ENCODE measurements around the gene DPH6.
"Not testable (repeated sequence)": the region's sequence is repeated elsewhere in the genome, so short reads cannot be mapped to it uniquely, and the experiment has no call there.

The DPH6 gene, protein sequence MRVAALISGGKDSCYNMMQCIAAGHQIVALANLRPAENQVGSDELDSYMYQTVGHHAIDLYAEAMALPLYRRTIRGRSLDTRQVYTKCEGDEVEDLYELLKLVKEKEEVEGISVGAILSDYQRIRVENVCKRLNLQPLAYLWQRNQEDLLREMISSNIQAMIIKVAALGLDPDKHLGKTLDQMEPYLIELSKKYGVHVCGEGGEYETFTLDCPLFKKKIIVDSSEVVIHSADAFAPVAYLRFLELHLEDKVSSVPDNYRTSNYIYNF

DNA sequence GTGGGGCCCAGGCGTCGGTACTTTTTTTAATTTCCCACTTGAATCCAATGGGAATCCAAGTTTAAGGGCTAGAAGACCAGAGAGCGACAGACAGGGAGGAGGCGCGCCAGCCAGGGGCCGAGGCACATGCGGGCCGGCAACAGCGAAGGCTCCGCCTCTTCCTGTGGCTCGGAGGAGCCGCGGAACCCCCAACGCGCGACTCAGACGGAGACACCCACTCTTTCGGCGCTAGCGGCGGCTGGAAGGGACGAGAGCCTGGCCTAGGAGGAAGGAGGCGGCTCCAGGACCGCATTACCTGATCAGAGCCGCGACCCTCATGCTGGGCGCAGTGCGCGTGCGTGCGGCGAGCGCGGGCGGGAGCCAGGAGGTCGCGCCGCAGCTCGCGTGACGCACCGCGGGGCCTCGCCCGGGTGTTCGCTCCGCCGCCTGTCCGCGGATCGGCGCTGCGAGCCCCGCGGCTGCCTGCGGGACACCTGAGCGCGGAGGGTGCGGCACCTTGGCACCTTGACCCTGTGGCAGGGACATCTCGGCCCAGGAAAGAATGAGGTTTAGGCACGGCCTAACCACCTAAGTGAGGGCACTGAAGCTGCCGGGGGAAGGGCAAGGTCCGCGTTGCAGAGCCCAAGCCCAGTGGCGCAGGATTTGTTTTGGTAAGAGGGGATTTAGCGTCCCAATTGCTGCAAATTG lies at the start of gene DPH6:
TSS of gene DPH6 (minus strand) at position 342 of the 687 bp plus-strand sequence. CDS start at position 318, 24 bp downstream.
- DNase-seq (ENCODE audit: low read depth), result peak; percentile 80

DNA sequence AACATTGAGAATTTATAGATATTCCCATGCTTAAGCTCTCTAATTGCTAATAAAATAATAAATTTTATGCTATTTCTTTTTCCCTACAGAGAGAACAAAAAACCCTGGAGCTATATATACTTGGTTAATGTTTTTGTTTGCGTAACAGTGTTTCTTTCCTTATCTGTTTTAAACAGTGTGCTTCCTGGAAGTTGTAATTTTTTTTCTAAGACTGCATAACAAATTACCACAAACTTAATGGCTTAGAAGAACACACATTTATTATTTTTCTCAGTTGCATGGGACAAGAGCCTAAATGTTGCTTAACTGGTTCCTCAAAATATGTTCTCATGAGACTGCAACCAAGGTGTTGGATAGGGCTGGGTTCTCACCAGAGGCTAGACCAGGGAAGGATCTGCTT lies 49.7 kb upstream of the DPH6 start:
- DNase-seq (ENCODE audit: low read depth), result peak; percentile 70

DNA sequence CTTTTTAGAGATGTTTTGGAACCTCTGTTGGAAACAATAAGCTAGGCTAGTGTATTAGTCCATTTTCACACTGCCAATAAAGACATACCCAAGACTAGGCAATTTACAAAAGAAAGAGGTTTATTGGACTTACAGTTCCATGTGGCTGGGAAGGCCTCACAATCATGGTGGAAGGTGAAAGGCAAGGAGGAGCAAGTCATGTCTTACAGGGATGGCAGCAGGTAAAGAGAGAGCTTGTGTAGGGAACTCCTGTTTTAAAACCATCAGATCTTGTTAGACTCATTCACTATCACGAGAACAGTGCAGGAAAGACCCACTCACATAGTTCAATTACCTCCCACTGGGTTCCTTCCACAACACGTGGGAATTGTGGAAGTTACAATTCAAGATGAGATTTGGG lies 46.0 kb upstream of the DPH6 start:
- DNase-seq (ENCODE audit: low read depth), result not testable (repeated sequence)

DNA sequence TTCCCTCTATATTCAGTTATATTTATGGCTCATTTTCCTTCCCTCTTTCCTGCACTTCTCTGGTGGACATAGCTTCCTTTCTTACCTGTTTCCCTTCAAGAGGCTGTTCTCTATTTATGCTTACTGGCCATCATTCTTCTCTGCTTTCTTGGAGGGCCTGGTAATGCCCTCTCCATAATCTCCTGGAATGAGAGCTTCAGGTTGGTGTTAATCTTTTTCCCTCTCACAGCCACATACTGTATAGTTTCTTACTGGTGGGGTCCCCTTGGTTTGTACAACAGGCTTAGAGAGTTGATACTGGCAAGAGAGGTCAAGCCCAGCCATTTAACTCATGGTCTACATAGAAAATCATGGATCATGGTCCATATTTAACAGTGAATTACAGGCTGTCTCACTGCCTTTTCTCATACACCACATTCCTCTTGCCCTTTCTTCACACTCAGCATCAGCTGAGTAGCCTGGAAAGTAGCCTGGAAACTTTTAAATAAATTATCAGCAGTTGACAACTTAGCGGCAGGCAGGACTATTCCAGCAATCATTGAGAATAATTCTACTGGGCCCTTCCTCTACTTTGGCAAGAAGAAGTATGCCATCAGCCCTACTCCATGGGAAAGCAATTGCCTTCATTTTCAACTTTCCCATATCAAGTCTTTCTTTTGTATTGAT lies 38.0 kb upstream of the DPH6 start:
- peak; percentile 71 for DNase-seq (ENCODE audit: low read depth)

DNA sequence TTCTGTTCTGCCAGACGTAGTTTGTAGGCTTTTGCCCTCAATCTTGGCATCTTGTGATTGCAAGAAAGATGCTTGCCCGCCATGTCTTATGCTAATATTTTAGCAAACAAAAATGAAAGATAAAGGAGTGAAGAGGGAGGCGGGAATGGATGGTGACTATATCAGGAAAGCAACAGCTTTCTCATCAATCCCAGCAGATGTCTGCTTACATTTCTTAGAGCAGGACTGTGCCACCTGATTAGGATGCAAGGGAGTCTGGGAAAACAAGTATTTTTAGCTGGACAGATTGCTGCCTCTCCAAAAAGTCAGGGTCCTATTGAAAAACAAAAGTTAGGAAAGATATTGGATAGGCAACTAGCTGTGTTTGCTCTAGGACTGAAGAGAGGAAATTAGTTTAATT lies 34.6 kb upstream of the DPH6 start:
- DNase-seq (ENCODE audit: low read depth), result no peak

DNA sequence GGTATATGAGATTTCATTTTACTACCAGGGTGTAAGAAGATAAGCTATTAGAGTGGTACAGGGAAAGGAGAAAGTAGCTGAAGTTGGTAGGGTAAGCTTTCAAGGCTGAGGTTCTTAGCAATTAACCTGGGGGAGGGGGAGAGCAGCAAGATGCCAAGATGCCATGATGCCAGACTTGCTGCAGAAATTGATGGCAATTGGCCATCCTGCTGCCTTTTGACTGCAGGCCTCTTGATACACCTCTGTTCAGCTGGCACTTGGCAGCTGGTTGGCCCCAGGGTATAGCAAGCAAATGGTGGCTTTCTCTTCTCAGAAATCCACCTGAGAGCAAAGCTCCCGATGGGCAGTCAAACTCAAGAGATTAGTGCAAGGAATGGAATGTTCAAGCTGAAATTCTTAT lies 21.4 kb upstream of the DPH6 start:
- no peak for DNase-seq (ENCODE audit: low read depth)

DNA sequence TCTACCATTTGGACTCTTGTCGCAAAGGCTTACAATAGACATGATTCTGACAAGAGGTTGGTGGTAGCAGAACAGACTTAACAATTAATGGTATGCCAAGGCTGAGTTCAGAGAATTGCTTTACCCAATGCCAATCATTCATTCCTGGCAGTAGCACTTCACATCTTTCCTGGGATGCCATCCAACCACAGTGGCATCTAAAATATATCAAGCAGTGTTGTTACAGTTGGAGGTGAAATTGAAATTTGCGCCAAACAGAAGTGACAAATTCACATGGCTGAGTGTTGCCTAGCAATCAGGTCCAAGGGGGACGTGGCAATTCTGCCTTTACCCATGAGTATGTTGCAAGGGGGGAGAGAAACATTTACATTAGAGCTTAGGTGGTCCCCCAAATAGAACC lies 21.0 kb upstream of the DPH6 start:
- DNase-seq (ENCODE audit: low read depth), result no peak

DNA sequence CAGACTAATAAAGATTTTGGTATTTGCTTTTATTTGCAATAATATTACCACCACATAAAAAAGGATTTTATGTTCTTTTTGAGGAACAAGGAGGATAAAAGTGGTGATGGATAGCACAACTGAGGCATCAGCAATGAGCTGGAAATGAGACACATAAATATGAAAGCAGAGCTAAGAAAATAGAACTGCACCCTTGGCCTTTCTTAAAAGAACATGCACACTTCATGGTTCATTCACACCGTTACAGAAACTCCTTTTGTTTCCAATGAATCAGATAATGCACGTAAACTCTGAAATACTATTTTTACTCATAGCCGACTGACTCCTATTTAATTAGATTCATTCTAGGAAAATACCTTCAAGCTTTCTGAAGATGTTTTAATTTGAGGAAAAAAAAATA lies 19.9 kb upstream of the DPH6 start:
- no peak for DNase-seq (ENCODE audit: low read depth)

DNA sequence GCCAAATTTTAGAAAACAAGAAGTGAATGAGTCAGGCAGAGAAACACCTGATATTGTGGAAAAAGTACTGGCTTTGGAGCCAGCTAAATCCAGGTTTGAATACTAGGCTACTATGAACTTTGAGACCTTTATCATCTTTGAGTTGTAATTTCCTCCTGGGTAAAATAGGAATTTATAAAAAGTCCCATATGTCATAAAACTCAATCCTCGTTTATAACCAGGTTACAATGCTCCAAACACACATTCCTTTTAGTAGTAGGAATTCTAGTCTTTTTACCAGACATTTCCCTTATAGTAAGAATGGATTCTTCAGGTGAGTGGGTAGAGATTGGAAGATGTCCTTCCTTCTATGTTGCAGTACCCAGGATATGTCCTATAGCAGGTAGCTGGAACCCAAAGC lies 16.7 kb upstream of the DPH6 start:
- no peak for DNase-seq (ENCODE audit: low read depth)

DNA sequence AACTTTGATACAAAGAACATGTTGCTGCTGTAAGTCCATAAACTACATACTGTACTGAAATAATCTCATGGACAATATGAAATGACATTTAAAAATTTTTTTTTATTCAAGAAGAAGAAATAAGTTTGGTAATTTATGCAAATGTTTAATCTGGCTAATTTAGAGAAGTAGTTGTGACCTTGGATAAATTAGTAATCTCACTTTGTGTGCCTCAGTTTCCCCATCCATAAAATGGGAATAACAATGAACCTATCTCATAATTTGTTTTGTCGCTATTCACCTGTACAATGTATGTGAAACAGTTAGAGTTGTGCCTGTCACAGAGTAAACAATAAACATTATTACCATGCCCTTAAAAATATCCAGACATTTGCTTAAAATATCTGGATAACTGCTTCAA lies 15.3 kb upstream of the DPH6 start:
- no peak for DNase-seq (ENCODE audit: low read depth)

DNA sequence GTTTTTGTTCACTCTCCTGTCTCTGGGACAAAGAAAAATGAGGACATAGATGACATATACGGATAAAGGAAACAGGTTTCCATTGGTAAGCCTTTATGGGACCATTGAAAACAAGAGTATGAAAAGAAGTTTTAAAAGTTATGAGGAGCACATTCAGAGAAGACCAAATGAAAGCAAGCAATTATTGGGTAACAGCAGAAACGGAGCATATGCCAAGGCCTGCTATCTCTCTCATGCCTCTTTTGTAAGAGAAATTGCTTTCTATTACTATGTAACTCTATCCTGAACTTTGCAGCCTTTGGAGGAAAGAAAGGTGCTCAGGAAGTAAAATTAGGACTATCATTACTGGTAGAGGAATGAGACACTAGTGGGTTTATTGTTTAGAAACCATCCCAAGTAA lies 14.9 kb upstream of the DPH6 start:
- peak; percentile 59 for DNase-seq (ENCODE audit: low read depth)

DNA sequence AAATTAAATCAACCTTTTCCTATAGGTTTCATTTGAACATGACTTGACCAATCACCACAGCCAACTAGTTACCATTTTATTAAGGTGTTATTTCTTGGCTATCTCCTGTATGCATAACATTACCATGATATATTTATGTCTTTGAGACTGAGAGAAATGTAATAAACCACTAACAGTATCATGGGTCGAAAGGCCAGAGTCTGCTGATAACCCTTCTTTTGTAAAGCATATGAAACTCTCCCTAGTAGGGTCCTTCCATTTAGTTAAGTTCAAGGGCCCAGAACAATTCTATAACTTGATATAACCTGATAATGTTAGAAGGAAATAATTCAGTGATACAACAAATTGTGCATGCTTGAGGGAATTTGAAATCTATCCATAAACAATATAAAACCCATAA lies 14.3 kb upstream of the DPH6 start:
- no peak for DNase-seq (ENCODE audit: low read depth)

DNA sequence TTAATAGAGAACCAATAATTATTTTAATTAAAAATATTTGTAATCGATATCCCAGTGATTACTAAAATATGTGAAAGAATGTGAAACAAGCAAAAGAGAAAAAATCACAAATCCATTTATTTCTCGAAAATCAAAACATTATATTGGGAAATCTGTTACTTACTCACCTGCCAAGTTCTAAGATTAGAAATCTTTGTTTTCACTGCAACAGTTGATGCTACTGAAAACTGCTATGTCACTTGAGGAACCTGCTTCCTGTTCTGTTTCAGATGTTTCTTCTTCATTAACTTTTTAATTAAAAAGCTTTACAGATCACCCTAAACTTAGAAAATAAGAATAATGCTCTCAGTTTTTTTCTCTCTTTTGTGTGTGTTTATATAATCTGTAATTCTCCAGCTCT lies 13.7 kb upstream of the DPH6 start:
- DNase-seq (ENCODE audit: low read depth), result no peak

DNA sequence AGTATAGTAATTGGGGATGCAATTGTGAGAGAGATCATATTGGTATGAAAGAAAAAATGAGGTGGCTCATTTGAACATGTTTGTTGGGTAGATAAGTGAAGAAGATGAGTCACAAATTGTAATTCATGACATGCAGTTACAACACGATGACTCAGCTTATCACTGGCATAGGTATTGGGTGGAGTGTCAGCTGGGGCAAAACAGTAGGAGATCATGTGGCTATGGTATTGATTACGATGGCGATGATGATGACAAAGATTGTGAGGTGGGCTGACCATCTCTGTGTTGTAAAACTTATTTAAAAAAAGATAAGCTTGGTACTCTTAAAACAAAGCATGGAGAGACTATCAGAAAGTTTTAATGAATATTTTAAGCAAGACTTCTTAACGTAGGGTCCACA lies 11.6 kb upstream of the DPH6 start:
- peak; percentile 86 for DNase-seq (ENCODE audit: low read depth)

DNA sequence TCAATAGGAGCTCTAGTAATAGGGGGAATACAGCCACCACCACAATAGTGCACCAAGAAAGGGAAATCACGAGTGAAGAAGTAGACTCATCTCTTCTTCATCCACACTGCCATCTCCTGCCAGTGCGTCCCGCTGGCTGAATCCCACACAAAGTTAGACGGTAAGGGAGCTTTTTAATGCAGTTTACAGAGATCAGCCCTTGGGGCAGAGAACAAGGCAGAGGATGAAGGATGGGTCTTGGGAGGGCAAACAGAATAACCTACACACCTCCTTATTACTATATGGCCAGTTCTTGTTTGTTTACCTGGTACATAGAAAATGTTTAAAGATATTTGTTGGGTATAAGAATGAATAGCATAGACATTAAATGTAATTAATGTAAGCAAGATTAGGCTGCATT lies 11.0 kb upstream of the DPH6 start:
- no peak for DNase-seq (ENCODE audit: low read depth)

DNA sequence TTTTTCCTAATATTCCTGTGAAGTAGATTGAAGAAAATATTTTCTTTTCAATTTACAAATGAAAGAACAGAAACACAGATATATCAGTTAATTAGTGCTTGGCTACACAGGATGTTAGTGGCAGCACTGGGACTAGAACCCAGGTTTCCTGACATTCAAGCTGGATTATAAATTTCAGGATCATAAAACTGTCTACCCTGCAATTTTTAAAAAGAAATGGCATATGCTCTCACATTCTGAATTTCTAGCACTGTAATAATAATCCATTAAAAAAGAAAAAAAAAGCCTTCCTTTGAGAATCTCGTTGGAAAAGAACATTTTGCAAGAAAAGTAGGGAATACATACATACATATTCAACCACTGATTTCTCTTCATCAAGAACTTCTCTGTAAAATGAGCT lies 9.3 kb upstream of the DPH6 start:
- DNase-seq (ENCODE audit: low read depth), result no peak

DNA sequence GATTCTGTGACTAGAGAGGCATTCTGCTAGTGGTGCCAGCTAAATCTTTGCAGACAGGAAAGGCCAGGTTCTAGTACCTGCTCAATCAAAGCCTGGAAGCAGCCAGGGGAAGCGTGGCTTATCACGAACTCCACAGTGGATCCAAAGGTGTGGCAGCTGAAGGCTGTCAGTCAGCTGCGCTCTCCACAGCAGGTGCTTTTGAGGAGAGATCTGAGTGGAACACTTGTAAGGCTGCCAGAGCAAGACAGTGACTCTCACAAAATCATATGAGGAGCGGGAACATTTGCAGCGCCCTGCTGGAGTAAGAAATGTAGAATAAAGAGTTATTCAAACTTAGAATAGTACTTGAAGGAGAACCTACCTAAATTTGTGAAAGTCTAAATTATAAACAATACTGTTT lies 5.0 kb upstream of the DPH6 start:
- no peak for DNase-seq (ENCODE audit: low read depth)

DNA sequence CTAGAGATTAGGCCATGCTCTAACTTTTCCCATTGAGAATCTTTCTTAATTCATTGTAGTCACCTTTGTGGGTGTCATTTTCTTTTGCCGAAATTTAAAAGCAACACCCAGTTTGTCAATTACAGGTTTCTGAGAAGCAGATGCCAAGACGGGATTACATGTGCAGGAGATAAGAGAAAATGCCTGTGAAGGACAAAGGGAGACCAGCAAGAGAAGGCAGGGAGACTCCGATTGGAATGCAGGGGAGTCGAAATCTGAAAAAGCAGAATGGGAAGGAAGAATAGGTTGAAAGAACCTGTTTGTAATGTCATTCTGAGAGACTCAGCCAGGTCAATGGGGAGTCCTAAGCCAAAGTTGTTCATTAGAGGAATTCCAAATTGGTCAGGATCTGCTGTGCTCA lies 3.6 kb upstream of the DPH6 start:
- peak; percentile 31 for DNase-seq (ENCODE audit: low read depth)

DNA sequence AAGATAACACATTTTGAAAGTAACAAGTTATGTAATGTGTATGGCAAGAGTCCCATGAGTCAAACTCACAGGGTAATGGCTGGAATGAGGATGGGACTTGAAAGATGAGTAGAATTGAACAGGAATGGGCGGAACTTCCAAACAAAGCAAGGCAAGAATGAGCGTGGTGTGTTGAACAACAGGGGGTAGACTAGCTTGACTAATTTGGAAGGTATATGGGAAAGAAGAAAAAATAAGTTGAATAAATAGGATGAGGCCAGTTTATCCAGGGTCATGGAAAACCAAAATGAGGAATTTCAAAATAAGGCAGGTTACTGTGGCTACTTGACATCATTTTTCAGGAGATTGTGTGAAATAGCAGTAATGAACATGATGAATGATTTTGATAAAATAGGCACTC lies 2.5 kb upstream of the DPH6 start:
- DNase-seq (ENCODE audit: low read depth), result peak; percentile 9

DNA sequence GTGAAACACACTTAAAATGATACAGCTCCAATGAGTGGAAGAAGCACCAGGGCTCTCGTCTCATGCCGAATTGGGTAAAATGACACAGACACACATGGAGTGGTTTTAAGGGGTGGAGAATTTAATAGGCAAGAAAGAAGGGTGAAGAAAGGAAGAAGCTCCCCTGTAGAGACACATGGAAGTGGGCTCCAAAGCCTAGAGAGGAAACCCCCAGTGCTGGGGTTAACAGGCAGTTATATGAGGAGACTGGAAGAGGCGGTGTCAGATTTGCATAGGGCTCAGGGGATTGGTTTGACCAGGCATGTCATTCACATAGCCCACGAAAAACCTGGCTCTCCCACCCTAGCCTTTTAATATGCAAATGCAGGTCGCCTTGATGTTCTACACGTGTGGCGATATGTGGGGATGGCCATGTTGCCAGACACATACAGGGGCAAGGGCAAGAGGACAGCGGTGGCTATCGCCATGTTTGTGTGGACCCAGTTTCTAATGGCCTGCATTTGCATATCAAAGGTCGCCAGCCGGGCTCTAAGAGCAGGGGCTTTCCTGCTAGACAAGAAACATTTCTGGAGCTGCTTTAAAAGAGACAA lies 1.9 kb upstream of the DPH6 start:
- no peak for DNase-seq (ENCODE audit: low read depth)

DNA sequence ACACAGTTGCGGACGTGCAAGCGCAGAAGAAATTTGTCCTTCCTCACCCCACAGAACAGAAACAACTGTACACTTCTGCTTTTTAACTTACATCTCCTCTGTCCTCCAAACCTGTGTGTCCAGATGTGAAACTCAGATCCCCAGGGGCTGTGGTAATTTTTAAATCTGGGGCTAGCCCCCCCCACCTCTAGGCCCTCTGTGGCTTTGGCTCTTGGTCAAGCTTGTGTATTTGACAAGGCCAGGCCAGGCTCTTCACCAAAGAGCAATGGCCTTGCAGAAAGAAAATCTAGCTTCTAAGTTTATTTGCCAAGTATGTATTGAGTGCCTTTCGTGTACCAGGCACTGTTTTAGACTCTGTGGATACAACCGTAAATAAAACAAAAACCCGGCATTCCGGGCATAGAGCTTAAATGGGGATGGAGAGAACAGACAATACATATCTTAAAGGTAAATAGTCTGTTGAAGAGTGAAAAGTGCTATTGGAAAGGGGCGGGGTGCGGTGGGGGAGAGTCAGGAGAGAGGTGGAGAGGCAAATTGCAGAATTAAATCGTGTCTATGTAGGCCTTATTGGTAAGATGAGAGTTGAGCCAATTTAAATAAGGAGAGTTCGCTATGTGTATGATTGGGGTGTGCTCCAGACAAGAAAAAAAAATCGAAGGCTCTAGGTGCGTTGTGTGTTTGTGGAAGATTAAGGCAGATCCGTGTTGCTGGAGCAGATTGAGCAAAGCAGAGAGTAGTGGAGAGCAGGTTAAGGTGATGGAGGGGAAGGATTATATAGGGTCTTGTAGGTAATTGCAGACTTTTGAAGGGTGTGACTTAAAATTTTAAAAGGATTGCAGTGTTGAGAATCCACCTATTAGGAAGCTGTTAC lies 781 bp upstream of the DPH6 start:
- DNase-seq (ENCODE audit: low read depth), result no peak

DNA sequence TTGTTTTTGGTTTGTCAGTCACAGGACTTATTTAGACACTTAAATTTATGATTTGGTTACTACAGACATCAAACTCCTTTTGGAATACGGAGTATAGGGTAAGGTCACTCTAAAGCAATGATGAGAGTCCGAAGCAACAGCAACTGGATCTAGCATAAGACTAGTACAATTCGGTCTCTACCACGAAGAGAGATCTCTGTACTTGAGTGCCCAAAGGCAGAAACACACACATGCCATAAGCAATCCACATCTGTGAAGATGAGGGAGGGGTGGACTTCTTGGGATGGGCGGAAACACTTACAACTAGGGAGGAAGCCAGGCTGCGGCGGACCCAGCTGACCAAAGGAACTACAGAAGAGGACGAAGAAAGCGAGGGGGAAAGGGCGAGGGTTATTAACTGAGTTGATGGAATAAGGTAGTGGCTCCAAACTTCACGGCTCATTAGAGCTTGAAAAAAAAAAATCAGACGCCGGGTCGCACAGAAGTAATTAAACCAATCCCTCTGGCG lies 595 bp downstream of the DPH6 start:
- DNase-seq (ENCODE audit: low read depth), result peak; percentile 73
